SH-SY5Y (cell line): ENCODE results near the gene TSPAN13.

Experiments
- GATA2 ChIP-seq: IDR thresholded peaks from 2 replicates; pipeline ENCODE4 v1.6.1; 2011; ENCODE audit warnings: mild to moderate bottlenecking, low read depth, low read length
- GATA3 ChIP-seq: IDR thresholded peaks from 2 replicates; pipeline ENCODE4 v1.6.1; 2011; ENCODE audit warnings: low read depth, mild to moderate bottlenecking, low read length, moderate library complexity

TSPAN13 gene

GRCh38 chr7:16753102-16753931, at the start of gene TSPAN13:
Gene TSPAN13, plus strand, starts transcription at chr7:16753755. Its CDS starts 213 bp downstream, at chr7:16753968.
- no peak for TF ChIP-seq GATA3
- TF ChIP-seq GATA2, result no peak

GRCh38 chr7:16708511-16708910, 45.0 kb upstream of the TSPAN13 start:
- TF ChIP-seq GATA3 (no peak), GATA2 (no peak)

GRCh38 chr7:16708980-16709379, 44.6 kb upstream of the TSPAN13 start:
- TF ChIP-seq GATA2, result no peak
- no peak for TF ChIP-seq GATA3

- TF ChIP-seq GATA2 (no peak), GATA3 (no peak)
Observed at GRCh38 chr7:16710651-16711050, 42.9 kb upstream of the TSPAN13 start.

- TF ChIP-seq GATA3 (no peak), GATA2 (no peak)
Observed at GRCh38 chr7:16711730-16712129, 41.8 kb upstream of the TSPAN13 start.

- TF ChIP-seq GATA3, result no peak
- no peak for TF ChIP-seq GATA2
Observed at GRCh38 chr7:16712916-16713315, 40.6 kb upstream of the TSPAN13 start.

GRCh38 chr7:16715928-16716327, 37.6 kb upstream of the TSPAN13 start:
- no peak for TF ChIP-seq GATA3
- no peak for TF ChIP-seq GATA2

GRCh38 chr7:16718111-16718656, 35.4 kb upstream of the TSPAN13 start:
- TF ChIP-seq GATA3 (no peak), GATA2 (no peak)

- TF ChIP-seq GATA2 (no peak), GATA3 (no peak)
Observed at GRCh38 chr7:16719699-16720098, 33.9 kb upstream of the TSPAN13 start.

- TF ChIP-seq GATA3 (no peak), GATA2 (no peak)
Observed at GRCh38 chr7:16721541-16721940, 32.0 kb upstream of the TSPAN13 start.

GRCh38 chr7:16724344-16724743, 29.2 kb upstream of the TSPAN13 start:
- TF ChIP-seq GATA3 (no peak), GATA2 (no peak)

GRCh38 chr7:16726189-16726588, 27.4 kb upstream of the TSPAN13 start:
- TF ChIP-seq GATA3 (no peak), GATA2 (no peak)

- TF ChIP-seq GATA2, result no peak
- no peak for TF ChIP-seq GATA3
Observed at GRCh38 chr7:16727736-16728135, 25.8 kb upstream of the TSPAN13 start.

- TF ChIP-seq GATA2, result no peak
Observed at GRCh38 chr7:16728811-16729210, 24.7 kb upstream of the TSPAN13 start.

GRCh38 chr7:16729541-16729940, 24.0 kb upstream of the TSPAN13 start:
- TF ChIP-seq GATA3 (no peak), GATA2 (no peak)
